GM12874 (cell line): ENCODE measurements around the gene DNM2.

Experiments
- CTCF ChIP-seq: IDR thresholded peaks from 2 replicates; pipeline ENCODE4 v1.5.1; 2011; ENCODE audit warnings: low read depth, mild to moderate bottlenecking, control low read depth, low read length, moderate library complexity; ENCODE audit not compliant: insufficient read depth

Gene DNM2

GRCh38 chr19:10742476-10742875, 24.6 kb downstream of the DNM2 start:
- TF ChIP-seq CTCF = no peak

GRCh38 chr19:10744253-10744798, 26.4 kb downstream of the DNM2 start:
- TF ChIP-seq CTCF = no peak

GRCh38 chr19:10744801-10745293, 27.0 kb downstream of the DNM2 start:
- no peak for TF ChIP-seq CTCF

GRCh38 chr19:10747271-10747670, 29.4 kb downstream of the DNM2 start:
- no peak for TF ChIP-seq CTCF

- TF ChIP-seq CTCF = no peak
These were observed 29.8 kb downstream of the DNM2 start for GRCh38 chr19:10747674-10748073.

GRCh38 chr19:10748195-10748926, 30.5 kb downstream of the DNM2 start:
- no peak for TF ChIP-seq CTCF

- TF ChIP-seq CTCF = no peak
These were observed 31.1 kb downstream of the DNM2 start for GRCh38 chr19:10748927-10749434.
